ENCODE measurements around the gene SLC35B1. TPM values are rescaled to one million over a fixed set of nuclear protein-coding genes. Genes with fewer than 3 reads are reported as not detected.

The SLC35B1 gene
- total and polyA plus RNA-seq, 2 donors (not counting 3 experiments of a cell fraction or from before 2014, with no cell fraction given) = 87.0 to 142 TPM

- DNase-seq (ENCODE audit: low read depth, low spot score) (no peak), FAIRE-seq (no peak)
- Histone ChIP-seq H2AFZ (ENCODE audit: low read depth, low read length) (no peak overlapping the region), H3K79me2 (ENCODE audit: control insufficient read depth, insufficient read depth, low read length) (peaks cover 13% of the 10 kb centered on the region), H3K27ac (ENCODE audit: insufficient read depth, low read depth, low read length) (no peak overlapping the region), H3K36me3 (ENCODE audit: control insufficient read depth in 2 of 2, extremely low read depth in 1 of 2, insufficient read depth in 2 of 2, low read length in 2 of 2) (peaks cover 24 to 38% of the 10 kb centered on the region in 2 experiments), H3K27me3 (ENCODE audit: control insufficient read depth in 2 of 2, insufficient read depth in 2 of 2, low read length in 2 of 2) (no peaks in the 10 kb centered on the region), H3K9me1 (replicated peaks; ENCODE audit: control insufficient read depth, extremely low read depth, insufficient read depth, low read length) (no peaks in the 10 kb centered on the region), H3K4me2 (ENCODE audit: insufficient read depth, low read length) (no peak overlapping the region), H3K9ac (replicated peaks; ENCODE audit: extremely low read depth, insufficient read depth, low read length) (no peak overlapping the region), H4K20me1 (replicated peaks; ENCODE audit: control insufficient read depth, extremely low read depth, insufficient read depth, low read length) (no peaks in the 10 kb centered on the region), H3K4me3 (replicated peaks in 1 of 3; ENCODE audit: insufficient read depth in 1 of 3, low read depth in 1 of 3, low read length in 3 of 3) (no peak overlapping the region), H3K9me3 (replicated peaks; ENCODE audit: control insufficient read depth, insufficient read depth, low read length) (no peaks in the 10 kb centered on the region), H3K4me1 (ENCODE audit: control insufficient read depth, extremely low read depth, insufficient read depth, low read length) (peaks cover 22% of the 10 kb centered on the region)
- intact Hi-C loops (cut with micrococcal nuclease) = no loop called here
- CTCF ChIA-PET = interaction anchor here (1.7 to 24.3 kb wide), 3 partner anchors 135 to 293 kb away, joined by 4 to 786 read pairs (median 19); partner anchors contain the start of gene NXPH3
- no peak for TF ChIP-seq FOS (IDR thresholded peaks at IDR 0.05; ENCODE audit: borderline replicate concordance, insufficient read depth, low read length)
- POLR2A ChIA-PET = no interaction called here
- dilution Hi-C loops (cut with MboI; ENCODE audit: extremely low pct_ligation_motif_present, low sequenced_read_pairs) = no loop called here
- BruUV-seq (replicated peaks) = no TSS peak
Observed at GRCh38 chr17:49705254-49705653, 2.5 kb downstream of the SLC35B1 start.

- BruUV-seq (replicated peaks) = no TSS peak
- Histone ChIP-seq H3K27me3 (ENCODE audit: control insufficient read depth in 2 of 2, insufficient read depth in 2 of 2, low read length in 2 of 2) (no peaks in the 10 kb centered on the region), H3K4me2 (ENCODE audit: insufficient read depth, low read length) (no peak overlapping the region), H3K27ac (ENCODE audit: insufficient read depth, low read depth, low read length) (no peak overlapping the region), H3K79me2 (ENCODE audit: control insufficient read depth, insufficient read depth, low read length) (peaks cover 13% of the 10 kb centered on the region), H3K4me1 (ENCODE audit: control insufficient read depth, extremely low read depth, insufficient read depth, low read length) (peaks cover 15% of the 10 kb centered on the region), H3K9ac (replicated peaks; ENCODE audit: extremely low read depth, insufficient read depth, low read length) (no peak overlapping the region), H3K9me1 (replicated peaks; ENCODE audit: control insufficient read depth, extremely low read depth, insufficient read depth, low read length) (no peaks in the 10 kb centered on the region), H3K4me3 (replicated peaks in 1 of 3; ENCODE audit: insufficient read depth in 1 of 3, low read depth in 1 of 3, low read length in 3 of 3) (no peak overlapping the region), H4K20me1 (replicated peaks; ENCODE audit: control insufficient read depth, extremely low read depth, insufficient read depth, low read length) (no peaks in the 10 kb centered on the region), H2AFZ (ENCODE audit: low read depth, low read length) (no peak overlapping the region), H3K9me3 (replicated peaks; ENCODE audit: control insufficient read depth, insufficient read depth, low read length) (no peaks in the 10 kb centered on the region), H3K36me3 (ENCODE audit: control insufficient read depth in 2 of 2, extremely low read depth in 1 of 2, insufficient read depth in 2 of 2, low read length in 2 of 2) (peaks cover 24 to 40% of the 10 kb centered on the region in 2 experiments)
- DNase-seq (ENCODE audit: low read depth, low spot score) (peak; percentile 51), FAIRE-seq (peak; percentile 74)
- dilution Hi-C loops (cut with MboI; ENCODE audit: extremely low pct_ligation_motif_present, low sequenced_read_pairs) = no loop called here
- intact Hi-C loops (cut with micrococcal nuclease) = no loop called here
- ChIA-PET CTCF (interaction anchor here (0.6 to 24.3 kb wide), 9 partner anchors 8 to 294 kb away, joined by 3 to 786 read pairs (median 8); partner anchors contain the start of genes FAM117A and NXPH3), POLR2A (interaction anchor here (1.0 kb wide), 1 partner anchor 138 kb away, joined by 3 read pairs; no protein-coding TSS in a partner anchor)
- TF ChIP-seq EZH2 (IDR thresholded peaks at IDR 0.05; ENCODE audit: borderline replicate concordance, low read depth, low read length, severe bottlenecking) (no peak), CTCF (IDR thresholded peaks at IDR 0.05; ENCODE audit: extremely low read depth in 1 of 2, insufficient read depth in 1 of 2, low read depth in 1 of 2, low read length in 2 of 2) (peak; percentile 65 to 70), POLR2AphosphoS5 (IDR thresholded peaks at IDR 0.05; ENCODE audit: insufficient read depth, low read depth, low read length) (no peak), GATA2 (IDR thresholded peaks at IDR 0.05; ENCODE audit: insufficient read depth, insufficient read length, low read depth, low read length) (no peak), FOS (IDR thresholded peaks at IDR 0.05; ENCODE audit: borderline replicate concordance, insufficient read depth, low read length) (no peak)
Observed at GRCh38 chr17:49703557-49704277, 4.0 kb downstream of the SLC35B1 start.

Data from endothelial cell of umbilical vein (primary cell).